ENCODE data around the gene FYB2.

FYB2 gene, protein sequence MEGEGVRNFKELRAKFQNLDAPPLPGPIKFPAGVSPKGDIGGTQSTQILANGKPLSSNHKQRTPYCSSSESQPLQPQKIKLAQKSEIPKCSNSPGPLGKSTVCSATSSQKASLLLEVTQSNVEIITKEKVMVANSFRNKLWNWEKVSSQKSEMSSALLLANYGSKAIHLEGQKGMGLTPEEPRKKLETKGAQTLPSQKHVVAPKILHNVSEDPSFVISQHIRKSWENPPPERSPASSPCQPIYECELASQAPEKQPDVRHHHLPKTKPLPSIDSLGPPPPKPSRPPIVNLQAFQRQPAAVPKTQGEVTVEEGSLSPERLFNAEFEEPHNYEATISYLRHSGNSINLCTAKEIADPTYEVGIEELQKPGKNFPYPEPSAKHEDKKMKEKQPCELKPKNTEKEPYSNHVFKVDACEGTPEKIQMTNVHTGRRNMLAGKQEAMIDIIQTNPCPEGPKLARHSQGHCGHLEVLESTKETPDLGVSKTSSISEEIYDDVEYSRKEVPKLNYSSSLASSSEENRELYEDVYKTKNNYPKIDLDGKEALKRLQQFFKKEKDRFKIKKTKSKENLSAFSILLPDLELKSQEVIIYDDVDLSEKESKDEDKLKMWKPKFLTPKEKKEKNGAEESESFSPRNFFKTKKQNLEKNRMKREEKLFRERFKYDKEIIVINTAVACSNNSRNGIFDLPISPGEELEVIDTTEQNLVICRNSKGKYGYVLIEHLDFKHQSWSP

GRCh38 chr1:56819387-56819899, at the start of gene FYB2:
Gene FYB2, minus strand, starts transcription at chr1:56819404. Its CDS starts 114 bp downstream, at chr1:56819290.
- DNase-seq = no peak

DNA sequence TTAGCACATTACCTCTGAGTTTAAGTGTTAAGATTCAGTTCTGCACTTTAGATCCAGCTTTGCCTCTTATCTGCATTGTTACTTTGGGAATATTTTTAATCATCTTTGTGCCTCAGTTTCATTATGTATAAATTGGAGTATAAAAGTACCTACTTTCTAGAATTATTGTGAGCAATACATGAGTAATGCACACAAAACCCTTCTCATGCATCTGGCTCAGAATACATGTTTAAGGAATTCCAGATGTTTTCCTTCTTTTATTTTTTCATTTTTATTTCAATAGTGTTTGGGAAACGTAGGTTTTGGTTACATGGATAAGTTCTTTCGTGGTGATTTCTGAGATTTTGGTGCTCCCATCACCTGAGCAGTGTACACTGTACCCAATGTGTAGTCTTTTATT, 49.6 kb upstream of the FYB2 start:
- DNase-seq = no peak

DNA sequence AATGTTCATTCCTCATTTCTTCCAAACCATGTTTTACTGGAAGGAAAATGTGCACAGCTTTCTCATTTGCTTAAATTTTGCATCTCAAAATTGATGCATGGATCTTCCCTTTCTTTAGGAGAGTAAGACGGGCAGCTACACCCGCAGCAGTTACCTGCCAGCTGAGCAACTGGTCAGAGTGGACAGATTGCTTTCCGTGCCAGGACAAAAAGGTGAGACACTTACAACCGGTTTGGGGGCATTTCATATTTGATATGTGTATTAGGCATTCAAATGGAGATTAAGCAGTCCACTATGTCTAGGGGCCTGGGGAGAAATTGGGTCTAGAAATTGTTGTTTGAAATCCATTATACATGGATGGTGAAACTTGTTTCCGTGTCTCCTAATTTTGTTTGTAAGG, 48.3 kb upstream of the FYB2 start:
- no peak for DNase-seq

- DNase-seq = no peak
These were observed 47.5 kb upstream of the FYB2 start for GRCh38 chr1:56866656-56867055.

DNA sequence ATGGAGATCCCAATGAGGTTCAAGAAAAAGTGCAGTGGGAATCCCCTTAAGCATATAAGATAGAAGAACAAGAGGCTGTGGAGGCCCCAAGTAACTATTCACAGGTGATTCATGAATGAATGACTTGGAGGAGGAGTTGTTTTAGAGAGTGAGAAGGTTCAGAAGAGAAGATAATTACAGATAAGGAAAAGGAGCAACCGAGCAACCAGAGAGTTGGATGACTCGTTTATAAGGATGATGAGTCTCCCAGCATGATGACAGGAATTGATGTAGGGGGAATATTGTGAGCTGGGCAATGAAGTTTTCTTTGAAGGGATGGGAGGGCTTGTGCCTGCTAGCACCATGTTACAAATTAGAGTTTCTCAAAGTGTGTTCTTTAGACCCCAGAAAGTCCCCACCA, 45.2 kb upstream of the FYB2 start:
- DNase-seq = no peak

DNA sequence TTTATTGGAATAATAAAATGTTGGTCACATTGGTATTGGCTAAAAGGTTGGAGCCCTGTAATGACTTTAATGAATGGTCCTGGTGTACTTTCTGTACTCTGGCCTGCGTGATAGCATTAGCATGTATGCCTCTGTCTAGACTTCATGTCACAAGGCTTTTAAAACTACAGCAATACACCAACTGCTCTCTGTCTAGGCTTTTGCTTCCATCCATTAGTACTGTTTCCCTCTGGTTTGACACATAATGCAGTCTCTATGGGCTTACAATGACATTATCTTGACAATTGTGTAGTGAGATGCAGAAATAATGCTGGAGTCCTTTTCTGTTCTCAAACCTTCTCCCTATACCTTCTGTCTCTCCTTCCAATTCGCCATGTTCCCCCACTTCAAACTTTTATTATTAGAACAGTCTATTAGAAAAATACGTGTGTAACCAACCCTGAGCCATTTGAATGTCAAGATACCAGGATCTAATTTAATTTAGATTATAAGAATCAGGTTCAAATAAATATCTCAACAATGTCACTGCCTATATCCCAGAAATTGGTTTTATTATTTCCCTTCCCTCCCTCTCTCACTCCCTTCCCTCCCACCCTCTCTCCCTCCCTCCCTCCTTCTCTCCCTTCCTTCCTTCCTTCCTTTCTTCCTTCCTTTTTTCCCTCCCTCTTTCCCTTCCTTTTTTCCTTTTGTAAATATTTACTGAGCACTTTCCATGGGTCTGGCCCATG, 44.2 kb upstream of the FYB2 start:
- DNase-seq = no peak

GRCh38 chr1:56859287-56859686, 40.1 kb upstream of the FYB2 start:
- DNase-seq = no peak

GRCh38 chr1:56856186-56856585, 37.0 kb upstream of the FYB2 start:
- DNase-seq = no peak

DNA sequence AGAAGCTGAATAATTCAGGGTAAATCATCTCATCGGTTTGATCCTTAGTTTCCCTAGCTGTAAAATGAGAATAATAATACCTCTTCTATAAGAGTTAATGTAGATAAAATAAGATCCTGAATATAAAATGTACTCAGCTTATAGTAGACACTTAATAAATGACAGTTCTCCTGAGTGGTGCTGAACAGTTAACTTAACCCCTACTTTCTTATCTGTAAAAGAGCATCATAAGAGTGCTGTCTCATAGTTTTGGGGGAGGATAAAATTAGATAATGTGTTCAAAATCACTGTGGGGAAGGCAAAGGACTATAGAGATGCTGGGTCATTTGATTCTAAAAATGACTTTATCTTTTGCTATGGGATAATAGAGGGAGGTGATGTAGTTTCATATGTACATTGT, 36.0 kb upstream of the FYB2 start:
- DNase-seq = no peak

GRCh38 chr1:56854521-56855099, 35.4 kb upstream of the FYB2 start, which contains the start of gene C8A:
Gene C8A, plus strand, starts transcription at chr1:56854797. Its CDS starts 105 bp downstream, at chr1:56854902.
- no peak for DNase-seq

DNA sequence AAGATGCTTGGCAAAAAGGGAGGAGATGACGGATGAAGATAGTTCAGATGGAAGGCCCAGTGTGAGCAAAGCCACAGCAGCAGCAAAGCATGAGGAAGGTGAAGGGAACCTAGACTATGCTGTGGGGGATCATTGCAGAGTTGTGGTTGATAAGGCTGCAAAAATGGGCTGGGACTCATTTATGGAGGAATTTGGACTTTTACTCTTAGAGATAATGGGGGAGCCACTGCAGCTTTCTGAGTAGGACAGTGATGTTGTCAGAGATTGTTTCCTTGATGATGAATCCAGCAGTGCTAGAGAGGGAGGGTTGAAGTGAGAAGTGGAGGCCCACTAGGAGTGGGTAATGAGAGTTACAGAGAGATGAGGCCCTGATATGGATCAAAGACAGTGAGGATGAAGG, 33.3 kb upstream of the FYB2 start:
- no peak for DNase-seq

- DNase-seq = no peak
These were observed 31.7 kb upstream of the FYB2 start for GRCh38 chr1:56850922-56851321.

DNA sequence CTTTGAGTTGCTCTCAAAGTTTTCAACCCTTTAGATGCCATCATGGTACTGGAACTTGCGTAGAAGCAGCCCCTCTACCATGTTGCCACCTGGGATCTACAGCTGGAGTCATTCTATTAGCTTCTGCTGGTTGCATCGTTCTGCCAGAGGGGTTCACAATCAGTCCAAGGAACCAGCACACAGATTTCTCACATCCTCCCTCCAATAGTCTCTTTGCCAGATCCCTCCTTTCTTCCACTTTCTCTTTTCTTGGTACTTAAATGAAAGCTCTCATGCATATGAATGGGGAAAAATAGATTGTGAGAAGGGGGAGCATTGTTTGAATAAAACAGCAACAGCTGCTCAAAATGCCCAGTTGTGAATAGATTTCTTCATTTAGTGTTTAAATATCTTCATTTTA, 31.2 kb upstream of the FYB2 start:
- no peak for DNase-seq

GRCh38 chr1:56849750-56850149, 30.5 kb upstream of the FYB2 start:
- no peak for DNase-seq

- DNase-seq = no peak
These were observed 26.1 kb upstream of the FYB2 start for GRCh38 chr1:56845343-56845742.

DNA sequence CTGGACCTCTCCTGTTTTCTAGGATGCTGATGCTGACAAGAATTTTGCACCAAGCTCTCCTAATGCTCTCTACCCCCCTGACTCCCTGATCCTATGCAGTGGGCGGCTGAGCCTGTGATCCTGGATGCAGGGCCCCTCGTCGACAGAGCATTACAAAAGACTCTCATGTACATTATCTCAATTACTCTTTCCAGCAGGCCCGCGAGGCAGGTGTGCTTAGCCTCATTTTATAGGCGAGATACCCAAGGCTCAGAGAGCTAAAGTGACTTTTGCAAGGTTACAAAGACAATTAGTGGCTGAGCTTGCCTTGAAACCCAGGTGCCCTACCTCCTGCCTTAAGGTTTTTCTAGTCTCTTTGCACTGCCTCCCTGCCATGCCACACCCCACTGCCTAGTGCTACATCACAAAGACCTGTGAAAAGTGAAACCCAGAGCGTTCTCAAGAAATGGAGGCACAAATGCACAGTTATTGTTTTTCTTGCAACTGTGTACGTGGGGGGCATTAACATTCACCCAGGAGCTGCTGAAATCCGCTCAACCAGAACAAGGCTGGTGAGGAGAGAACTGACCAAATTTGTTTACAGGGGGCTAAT, 25.4 kb upstream of the FYB2 start:
- DNase-seq = no peak

GRCh38 chr1:56843544-56843943, 24.3 kb upstream of the FYB2 start:
- no peak for DNase-seq

GRCh38 chr1:56838759-56839158, 19.6 kb upstream of the FYB2 start:
- no peak for DNase-seq

GRCh38 chr1:56837244-56837939, 18.2 kb upstream of the FYB2 start:
- no peak for DNase-seq

DNA sequence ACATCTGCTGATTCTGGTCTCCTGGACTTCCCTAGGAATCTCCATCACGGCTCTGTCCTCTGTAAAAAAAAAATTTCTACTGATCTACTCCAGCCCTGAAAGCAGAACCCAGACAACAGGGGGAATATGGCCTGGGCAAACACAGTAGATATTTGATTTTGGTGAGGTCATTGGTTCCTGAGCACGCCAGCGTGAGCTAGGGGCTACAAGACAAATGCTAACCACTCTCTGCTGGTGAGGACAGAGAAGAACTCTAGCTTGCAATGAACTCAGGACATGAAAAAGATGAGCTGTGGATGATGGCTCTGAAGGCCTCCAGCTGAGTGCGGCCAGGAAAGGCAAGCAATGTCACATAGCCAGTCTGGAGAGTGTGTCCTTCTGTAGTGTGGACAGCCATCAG, 17.2 kb upstream of the FYB2 start:
- no peak for DNase-seq

GRCh38 chr1:56835657-56836056, 16.5 kb upstream of the FYB2 start:
- no peak for DNase-seq
